ENCODE data around the gene UBA6.
"Not testable (repeated sequence)": the region's sequence is repeated elsewhere in the genome, so short reads cannot be mapped to it uniquely, and the experiment has no call there.

The UBA6 gene

GRCh38 chr4:67713529-67714247 lies 12.7 kb upstream of the UBA6 start:
- peak; percentile 45 for DNase-seq

DNA sequence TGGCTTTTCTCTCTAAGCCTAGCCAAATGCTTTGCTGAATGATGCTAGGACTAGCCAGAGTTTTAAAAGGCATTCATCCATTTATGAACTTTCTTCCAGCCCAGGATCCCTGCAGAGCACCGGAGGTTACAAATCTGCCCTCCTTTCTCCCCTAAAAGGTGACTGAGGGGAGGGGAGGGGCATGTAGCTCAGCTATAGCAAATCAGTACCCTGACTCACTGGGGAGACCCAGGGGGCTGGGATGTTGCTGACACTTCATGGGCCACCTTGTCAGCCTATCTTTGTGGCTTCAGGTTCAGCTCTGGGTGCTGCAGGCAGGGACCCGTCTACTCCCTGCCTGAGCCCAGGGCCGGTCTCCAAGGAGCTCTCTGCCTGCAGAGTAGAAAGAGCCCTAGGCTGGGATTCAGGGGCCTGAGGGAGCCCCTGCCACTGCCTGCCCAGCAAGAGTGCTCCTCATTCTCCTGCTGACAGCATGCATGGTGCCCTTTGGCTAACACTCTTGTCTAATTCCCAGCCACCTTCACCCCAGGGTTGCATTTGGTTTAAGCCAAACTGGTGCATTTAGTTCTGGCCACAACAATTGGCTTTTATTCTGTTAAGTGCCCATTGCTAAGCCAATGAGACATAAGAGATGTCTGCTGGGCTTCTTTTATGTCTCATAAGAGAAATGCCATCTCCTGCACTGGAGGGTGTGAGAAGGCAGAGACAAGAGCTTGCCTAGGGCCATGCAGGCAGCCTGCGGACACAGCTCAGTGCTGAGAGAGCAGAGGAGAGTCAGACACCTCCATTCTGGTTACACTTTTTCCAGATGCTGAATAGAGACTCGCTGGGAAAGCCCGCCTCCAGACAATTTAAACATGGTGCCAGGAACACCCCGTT lies 11.9 kb upstream of the UBA6 start:
- no peak for DNase-seq

DNA sequence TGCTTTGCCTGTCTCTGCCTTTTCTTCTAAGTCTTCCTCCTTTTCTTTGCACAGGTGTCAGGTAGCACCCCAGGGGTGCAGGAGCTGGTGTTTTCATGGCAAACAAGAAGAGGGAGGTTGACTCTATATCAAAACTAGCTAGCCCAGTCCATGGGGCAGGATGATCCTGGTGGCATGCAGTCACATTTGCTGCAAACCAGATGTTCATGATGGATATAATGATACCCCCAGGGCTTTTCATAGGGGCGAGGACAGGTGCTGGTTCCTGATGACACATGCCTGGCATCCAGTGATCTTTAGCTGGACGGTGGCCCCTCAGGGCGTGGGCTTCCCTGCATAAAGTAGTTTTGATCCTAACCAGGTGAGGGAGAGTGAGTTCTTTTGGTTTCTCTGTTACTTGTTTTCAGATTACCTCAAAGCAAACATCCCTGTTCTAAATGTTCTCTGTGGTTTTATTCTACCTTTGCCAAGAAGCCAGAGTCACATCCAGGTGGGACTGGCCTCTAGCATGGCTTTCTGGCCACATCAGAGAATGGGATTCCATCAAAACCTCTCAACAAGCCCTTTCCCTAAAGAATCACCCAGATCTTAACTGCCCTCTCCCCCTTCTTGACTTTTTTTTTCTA lies 11.2 kb upstream of the UBA6 start:
- DNase-seq: no peak

GRCh38 chr4:67706682-67707081 lies 5.7 kb upstream of the UBA6 start:
- not testable (repeated sequence) for DNase-seq

DNA sequence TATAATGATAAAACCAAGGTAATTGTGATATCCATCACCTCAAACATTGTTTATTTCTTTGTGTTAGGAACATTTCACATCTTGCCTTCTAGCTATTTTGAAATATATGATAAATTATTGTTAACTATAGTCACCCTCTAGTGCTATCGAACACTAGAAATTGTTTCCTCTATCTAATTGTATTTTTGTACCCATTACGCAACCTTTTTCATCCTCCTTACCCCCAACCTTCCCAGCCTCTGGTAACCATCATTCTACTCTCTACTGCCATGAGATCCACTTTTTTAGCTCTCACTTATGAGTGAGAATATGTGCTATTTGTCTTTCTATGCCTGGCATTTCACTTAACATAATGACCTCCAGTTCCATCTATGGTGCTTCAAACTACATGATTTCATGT lies 3.9 kb upstream of the UBA6 start:
- DNase-seq: no peak

DNA sequence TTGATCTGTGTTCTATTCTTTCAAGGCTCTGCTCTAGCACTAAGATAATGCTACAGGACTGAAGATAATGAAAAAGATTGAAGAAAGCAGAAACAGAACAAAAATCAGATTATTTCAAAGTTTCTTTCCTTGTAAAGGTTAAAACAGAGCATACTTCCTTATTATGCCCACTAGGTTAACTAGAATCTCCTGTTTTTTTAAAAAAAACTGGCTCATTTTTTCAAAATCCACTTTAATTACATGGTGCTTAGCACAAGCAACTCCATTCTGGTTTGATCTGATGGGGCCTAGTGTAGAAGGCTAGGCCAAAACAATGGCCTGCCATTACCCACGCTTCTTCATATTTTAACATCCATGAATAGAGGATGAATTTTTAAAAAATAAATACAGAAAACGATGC lies 1.2 kb upstream of the UBA6 start:
- DNase-seq: no peak

DNA sequence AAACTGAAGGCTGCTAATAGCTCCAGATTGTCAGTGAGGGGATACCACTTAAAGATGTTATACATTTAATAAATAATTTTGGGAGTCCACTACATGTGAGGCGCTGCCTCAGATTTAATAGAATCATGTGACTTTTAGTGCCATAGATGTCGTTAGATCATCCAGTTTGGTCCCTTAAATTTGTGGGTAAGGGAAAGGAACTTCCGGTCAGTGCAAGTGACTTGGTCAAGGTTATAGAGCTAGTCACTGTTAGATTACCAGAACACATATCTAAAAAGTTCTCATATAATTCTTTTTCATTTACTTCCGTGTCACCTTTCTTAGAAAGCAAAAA lies 529 bp upstream of the UBA6 start:
- DNase-seq: no peak

DNA sequence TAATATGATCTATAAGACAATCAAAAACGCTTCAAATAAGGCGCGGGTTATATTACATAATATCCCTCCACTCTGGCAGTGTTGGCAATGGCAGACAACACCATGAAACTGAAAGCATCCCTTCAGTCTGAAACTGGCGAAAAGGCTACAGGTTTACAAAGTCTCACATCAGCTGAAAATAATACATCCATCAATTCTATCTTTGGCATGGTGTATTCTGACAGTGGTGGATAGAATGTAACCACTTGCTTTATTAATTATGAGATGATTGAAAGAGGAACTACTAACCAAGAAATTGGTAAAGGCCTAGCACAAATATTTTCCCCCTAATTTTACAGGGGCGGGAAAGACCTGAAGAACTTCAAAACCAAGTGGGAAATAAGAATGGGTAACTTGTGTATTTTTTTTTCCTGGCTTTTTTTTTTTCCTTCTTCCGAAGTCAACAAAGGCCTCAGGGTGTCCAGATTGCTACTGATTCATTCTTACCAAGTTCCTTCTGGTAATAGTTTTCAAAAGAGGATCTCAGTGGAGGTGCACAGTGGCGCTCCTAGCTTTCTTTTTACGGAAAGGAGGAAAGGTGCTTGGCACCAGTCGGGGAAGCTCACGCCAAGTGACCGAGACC lies 728 bp downstream of the UBA6 start:
- DNase-seq: no peak

- no peak for DNase-seq
Observed at GRCh38 chr4:67699603-67700002, 1.4 kb downstream of the UBA6 start.

DNA sequence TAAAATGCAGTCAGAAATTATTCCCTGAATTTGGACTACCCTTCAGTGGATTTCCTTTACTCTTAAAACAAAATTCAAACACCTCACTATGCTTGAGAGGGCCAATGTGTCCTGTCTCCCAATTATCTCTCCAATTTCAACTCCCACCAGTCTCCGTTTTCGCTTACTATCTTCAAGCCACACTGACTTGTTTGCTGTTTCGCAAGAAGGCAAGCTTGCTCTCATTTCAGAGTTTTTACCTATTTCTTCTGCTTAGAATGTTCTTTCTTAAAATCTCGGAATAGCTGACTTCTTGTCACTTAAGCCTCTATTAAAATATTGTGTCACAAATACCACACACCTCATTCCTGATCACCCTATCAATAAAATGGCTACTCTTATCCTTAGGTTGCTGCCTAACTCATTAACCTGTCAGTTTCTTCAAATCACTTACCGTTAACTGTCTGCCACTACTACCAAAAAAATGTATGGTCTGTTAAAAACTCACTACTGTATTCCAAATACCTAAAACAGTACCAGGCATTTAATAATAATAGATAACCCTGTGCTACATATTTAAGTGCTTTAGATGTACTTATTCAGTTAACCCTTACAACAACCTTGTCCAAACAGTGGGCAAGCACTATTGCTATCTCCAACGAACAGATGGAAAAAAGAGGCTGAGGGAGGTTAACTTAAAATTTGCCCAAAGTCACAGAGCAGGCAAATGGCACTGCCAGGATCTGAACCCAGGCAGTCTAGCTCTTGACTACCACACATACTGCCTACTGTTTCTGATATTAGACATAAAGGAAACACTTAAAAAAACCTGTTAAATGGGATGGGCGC lies 2.9 kb downstream of the UBA6 start:
- DNase-seq: no peak

DNA sequence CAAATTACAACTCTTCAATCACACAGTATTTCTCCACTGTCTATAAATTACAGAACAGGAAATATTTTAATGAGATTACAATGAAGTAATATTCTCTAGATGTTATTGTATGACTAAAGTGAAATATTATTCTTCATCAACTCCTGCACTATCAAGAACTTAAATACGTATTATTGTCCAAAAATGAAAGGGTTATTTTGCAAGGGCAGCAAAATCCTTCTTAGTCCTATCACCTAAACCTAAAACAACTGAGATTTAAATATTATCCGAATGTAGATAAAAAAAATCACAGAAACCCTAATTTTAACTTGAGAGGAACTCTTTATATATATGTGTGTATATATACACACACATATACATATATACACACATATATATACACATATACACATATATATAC lies 4.9 kb downstream of the UBA6 start:
- no peak for DNase-seq

DNA sequence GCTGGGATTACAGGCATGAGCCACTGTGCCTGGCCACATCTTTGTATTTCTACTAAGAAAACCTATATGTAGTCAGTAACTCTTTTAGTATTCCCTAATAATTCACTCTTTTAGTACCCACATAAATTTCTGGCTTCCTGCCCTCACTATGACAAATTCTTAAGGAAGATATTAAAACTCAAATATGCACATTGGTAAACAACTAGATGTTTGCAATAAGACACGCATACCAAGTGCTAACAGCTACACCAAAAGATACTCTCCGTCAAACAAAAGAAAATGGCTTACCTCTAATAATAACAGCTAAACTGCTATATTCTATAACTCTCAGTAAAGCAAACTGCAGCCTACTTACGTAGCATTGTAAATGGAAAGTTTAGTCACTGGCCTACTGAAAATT lies 6.3 kb downstream of the UBA6 start:
- no peak for DNase-seq

DNA sequence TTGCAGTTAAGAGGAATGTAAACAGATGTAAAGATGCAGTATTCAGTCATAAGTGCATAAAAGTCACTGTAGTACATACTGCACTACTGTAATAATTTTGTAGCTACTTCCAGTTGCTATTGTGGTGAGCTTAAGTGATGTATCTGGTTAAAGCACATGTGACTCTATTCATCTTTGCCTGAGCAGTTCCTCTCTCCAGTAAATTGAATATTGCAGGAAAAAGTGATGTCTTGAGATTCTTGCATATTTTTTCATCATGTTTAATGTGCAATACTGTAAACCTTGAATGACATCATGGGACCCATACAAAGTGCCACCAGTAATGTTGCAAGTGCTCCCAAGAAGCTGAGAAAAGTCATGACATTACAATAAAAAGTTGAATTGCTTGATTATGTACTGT lies 9.6 kb downstream of the UBA6 start:
- DNase-seq: no peak

GRCh38 chr4:67687636-67688035 lies 13.3 kb downstream of the UBA6 start:
- DNase-seq: peak; percentile 63

DNA sequence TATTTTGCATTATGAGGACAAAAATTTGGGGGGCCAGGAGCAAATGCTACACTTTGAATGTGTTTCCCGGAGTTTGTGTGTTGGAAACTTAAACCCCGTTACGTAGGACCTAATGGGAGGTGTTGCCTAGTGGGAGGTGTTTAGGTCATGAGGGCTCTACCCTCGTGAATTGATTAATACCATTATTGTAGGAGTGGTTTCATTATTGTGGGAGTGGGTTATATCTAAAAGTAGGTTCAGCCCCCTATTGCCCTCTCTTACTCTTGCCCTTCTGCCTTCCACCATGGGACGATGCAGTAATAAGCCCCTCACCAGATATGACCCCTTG lies 15.5 kb downstream of the UBA6 start:
- DNase-seq: no peak

GRCh38 chr4:67684839-67685531 lies 16.0 kb downstream of the UBA6 start:
- peak; percentile 55 for DNase-seq

DNA sequence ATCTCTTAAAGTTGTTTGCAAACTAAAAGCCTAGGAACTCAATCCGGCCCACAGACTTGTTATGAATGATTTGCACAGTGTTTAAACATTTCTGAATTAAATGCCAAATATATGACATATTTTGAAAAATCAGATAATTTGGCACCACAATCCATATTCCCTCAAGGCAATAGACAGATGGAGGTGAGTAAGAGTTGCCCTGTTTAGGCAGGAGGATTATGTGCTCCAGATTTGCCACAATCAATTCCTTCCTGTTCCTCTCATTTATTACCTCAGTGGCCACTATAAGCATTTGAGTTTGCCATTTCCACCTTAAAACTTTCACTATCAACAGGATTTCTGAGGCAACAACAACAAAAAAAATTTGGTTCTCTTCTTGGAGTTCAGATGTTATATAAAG lies 18.7 kb downstream of the UBA6 start:
- no peak for DNase-seq

- DNase-seq: peak; percentile 3
Observed at GRCh38 chr4:67680581-67681222, 20.3 kb downstream of the UBA6 start.

GRCh38 chr4:67678612-67679011 lies 22.3 kb downstream of the UBA6 start:
- DNase-seq: no peak

DNA sequence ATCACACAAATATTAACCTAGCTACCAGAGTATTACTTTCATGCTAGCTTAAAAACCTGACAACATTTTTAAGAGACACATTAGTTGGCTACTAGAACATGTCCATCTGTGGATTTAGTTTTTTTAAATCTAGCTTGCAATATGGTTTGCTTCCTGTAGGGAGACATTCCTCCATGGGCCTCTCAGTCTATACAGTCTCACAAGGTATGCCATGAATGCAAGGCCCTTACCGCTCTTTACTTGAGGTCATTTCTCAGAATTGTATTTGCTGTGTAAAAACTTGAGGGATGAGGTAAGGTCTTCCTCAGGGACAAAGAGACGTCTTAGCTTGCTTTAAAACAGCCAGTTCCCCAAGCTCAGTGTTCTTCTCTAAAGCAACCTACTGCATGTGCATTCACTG lies 26.9 kb downstream of the UBA6 start:
- peak; percentile 4 for DNase-seq

- no peak for DNase-seq
Observed at GRCh38 chr4:67668315-67668714, 32.6 kb downstream of the UBA6 start.
